ENCODE results near the gene GMEB2. TPM values are rescaled to one million over a fixed set of nuclear protein-coding genes. Genes with fewer than 3 reads are reported as not detected.
"Not testable (repeated sequence)": the region's sequence is repeated elsewhere in the genome, so short reads cannot be mapped to it uniquely, and the experiment has no call there.

Gene GMEB2
- total RNA-seq, 3 donors from 2014 or later: 10.3 to 12.8 (median 11.4) TPM

DNA sequence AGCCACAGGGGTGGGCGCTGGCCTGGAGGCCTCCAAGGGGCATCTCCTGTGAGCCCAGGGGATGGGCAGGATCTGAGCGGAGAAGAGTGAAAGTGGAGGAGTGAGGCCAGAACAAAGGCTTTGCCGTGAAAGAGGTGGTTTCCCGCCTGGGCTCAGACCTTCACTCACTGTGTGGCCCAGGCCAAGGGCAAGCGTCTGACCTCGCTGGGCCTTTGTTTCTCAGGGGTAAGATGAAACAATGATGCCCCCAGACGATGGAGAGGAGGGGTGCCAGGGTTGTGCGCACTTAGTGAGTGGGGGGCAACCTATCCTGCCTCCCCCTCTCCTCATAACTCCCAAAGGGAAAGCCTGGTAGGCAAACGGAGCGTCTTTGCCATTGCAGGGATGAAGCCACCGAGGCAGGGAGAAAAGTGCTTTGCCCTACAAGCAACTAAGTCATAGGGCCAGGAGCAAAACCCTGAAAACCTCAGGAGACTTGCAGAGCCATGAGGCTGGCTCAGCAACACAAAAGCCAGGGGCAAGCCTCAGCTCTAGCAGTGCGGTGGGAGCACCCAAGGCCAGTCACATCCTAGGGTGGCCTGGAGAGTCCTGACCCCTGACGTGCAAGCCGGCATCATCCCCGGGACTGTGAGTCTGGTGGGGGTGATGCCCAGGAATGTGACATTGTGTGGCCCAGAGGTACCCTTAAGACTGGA lies 27.2 kb upstream of the GMEB2 start:
- ATAC-seq: no peak

DNA sequence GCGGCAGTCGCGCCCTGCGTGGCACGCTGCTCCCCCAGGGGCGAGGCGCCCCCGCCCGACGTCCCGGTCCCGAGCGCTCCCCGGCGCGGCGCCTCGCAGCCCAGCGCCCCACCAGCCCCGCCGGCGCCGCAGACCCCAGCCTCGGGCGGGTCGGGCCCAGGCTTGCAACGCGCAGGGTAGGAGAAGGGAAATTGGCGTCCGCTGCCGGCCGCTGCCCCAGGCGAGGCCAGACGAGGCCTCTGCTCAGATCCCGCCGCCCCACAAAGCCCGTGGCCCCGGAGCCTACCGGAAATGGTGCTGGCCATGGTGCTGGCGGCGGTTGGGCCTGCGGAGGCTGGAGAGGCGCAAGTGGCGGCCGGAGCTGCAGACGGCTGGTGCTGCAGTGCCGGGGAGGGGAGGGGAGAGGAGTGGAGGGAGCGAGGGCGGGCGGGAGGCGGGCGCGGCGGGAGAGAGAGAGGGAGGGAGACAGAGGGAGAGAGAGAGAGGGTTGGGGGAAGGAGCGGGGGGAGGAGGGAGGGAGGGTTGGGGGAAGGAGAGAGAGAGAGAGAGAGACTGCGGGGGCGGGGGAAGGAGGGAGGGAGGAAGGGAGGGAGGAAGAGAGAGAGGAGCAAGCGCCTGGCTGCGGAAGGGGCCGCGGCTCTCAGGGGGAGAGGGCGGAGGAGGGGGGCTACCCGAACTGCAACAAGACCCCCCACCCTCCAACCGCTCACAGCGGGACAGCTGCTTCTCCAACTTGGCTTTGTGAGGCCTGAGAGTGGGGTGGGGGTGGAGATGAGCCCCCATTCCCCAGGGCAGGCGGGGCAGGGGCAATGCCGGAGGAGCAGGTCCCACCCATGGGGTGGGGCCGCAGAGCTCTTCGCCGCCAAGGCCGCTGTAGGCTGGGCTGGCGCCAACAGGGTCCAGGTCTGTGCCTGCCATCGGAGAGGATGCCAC lies 26.4 kb upstream of the GMEB2 start, which contains the start of gene STMN3:
TSS of gene STMN3 (minus strand) at position 384 of the 933 bp plus-strand sequence. CDS start at position 305, 79 bp downstream.
- TF ChIP-seq, protein P1, sequence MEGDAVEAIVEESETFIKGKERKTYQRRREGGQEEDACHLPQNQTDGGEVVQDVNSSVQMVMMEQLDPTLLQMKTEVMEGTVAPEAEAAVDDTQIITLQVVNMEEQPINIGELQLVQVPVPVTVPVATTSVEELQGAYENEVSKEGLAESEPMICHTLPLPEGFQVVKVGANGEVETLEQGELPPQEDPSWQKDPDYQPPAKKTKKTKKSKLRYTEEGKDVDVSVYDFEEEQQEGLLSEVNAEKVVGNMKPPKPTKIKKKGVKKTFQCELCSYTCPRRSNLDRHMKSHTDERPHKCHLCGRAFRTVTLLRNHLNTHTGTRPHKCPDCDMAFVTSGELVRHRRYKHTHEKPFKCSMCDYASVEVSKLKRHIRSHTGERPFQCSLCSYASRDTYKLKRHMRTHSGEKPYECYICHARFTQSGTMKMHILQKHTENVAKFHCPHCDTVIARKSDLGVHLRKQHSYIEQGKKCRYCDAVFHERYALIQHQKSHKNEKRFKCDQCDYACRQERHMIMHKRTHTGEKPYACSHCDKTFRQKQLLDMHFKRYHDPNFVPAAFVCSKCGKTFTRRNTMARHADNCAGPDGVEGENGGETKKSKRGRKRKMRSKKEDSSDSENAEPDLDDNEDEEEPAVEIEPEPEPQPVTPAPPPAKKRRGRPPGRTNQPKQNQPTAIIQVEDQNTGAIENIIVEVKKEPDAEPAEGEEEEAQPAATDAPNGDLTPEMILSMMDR (IDR thresholded peaks at IDR 0.05): no peak
- peaks cover 22% of the 10 kb centered on the region for H3K4me1 ChIP-seq (ENCODE audit: low read depth)
- no peak within 1 kb of the TSS for H3K4me3 ChIP-seq
- intact Hi-C loops (cut with DNase I, micrococcal nuclease): no loop called here
- ATAC-seq: peak; percentile 67
- H3K9me3 ChIP-seq: no peaks in the 10 kb centered on the region
- no peaks in the 10 kb centered on the region for H3K36me3 ChIP-seq (ENCODE audit: low read depth)
- peak; percentile 83 to 86 (median 86) for DNase-seq

More for the DNA sequence above, 27.2 kb upstream of the GMEB2 start:
- intact Hi-C loops (cut with DNase I, micrococcal nuclease): no loop called here
- TF ChIP-seq, protein P1 (IDR thresholded peaks at IDR 0.05): no peak
- peaks cover 26% of the 10 kb centered on the region for H3K4me1 ChIP-seq (ENCODE audit: low read depth)
- no peak for DNase-seq
- H3K4me3 ChIP-seq: no peak overlapping the region
- no peaks in the 10 kb centered on the region for H3K36me3 ChIP-seq (ENCODE audit: low read depth)
- H3K9me3 ChIP-seq: no peaks in the 10 kb centered on the region

DNA sequence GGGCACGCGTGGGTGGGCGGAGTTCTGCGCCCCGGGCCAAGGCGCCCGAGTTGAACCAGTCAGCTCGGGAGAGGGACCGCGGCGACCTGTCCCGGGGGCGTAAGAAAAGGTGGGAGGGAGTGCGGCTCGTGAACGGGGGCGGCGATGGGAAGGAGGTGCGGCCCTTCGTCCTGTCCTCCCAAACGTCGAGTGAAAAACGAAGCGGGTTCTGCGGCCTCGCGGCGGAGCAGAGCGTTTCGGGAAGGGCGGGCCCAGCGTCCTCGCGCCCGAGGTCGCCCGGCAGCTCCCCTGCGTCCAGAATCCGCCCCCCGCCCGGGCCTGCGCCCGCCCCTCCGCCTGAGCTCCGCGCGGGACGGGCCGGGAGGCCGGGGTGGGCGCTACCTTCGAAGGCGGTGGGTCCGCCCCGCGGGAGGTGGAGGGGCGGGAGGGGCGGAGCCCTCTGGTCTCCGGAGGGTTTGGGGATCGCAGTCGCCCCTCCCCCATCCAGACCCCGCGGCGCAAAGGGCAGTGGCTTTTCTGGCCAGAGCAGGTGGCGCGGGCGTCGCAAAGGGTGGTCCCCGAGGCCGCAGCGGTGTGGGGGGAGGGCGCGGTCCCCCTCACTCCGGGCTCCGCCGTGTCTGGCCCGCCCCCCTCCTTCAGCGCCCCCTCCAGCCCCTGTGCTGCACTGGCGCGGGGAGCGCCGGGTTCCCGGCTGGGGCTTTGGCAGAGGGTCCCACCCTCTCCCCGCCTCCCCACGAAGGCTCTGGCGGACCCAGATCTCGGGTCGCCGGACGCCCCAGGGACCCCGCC lies 25.5 kb upstream of the GMEB2 start:
- intact Hi-C loops (cut with DNase I, micrococcal nuclease): no loop called here
- TF ChIP-seq, protein P1 (IDR thresholded peaks at IDR 0.05): no peak

DNA sequence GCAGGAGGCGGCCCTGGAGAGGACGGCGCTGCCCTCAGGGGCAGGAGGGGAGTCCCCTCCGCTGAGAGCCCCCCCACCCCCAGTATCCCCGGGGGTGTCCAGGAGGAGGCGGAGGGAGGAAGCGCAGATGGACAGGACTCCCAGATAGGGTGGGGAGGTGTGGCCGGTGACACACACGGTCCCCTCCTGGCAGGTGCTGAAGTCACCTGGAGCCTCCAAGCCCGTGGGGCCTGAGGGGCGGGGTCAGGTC lies 25.0 kb upstream of the GMEB2 start:
- peak; percentile 20 for ATAC-seq
- intact Hi-C loops (cut with DNase I, micrococcal nuclease): no loop called here
- no peaks in the 10 kb centered on the region for H3K9me3 ChIP-seq
- DNase-seq: no peak
- H3K4me1 ChIP-seq (ENCODE audit: low read depth): peaks cover 19% of the 10 kb centered on the region
- TF ChIP-seq, protein P1 (IDR thresholded peaks at IDR 0.05): no peak
- no peaks in the 10 kb centered on the region for H3K36me3 ChIP-seq (ENCODE audit: low read depth)
- H3K4me3 ChIP-seq: no peak overlapping the region

More for the DNA sequence above, 25.5 kb upstream of the GMEB2 start:
- peaks cover 19% of the 10 kb centered on the region for H3K4me1 ChIP-seq (ENCODE audit: low read depth)
- ATAC-seq (peak; percentile 7), DNase-seq (no peak)
- no peaks in the 10 kb centered on the region for H3K36me3 ChIP-seq (ENCODE audit: low read depth)
- no peaks in the 10 kb centered on the region for H3K9me3 ChIP-seq
- no peak overlapping the region for H3K4me3 ChIP-seq

DNA sequence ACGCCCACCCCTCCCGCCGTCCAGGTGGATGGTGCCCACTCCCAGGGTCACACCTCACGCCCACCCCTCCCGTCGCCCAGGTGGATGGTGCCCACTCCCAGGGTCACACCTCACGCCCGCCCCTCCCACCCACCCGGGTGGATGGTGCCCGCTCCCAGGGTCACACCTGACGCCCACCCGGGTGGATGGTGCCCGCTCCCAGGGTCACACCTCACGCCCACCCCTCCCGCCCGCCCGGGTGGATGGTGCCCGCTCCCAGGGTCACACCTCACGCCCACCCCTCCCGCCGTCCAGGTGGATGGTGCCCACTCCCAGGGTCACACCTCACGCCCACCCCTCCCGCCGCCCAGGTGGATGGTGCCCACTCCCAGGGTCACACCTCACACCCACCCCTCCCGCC lies 23.6 kb upstream of the GMEB2 start:
- H3K36me3 ChIP-seq (ENCODE audit: low read depth); DNase-seq; intact Hi-C loops (cut with DNase I, micrococcal nuclease); ATAC-seq; H3K4me3 ChIP-seq; H3K9me3 ChIP-seq: not testable (repeated sequence)
- H3K4me1 ChIP-seq (ENCODE audit: low read depth): peaks cover 19% of the 10 kb centered on the region
